DMS 273 (cell line): ENCODE data around the gene NMRAL1.

Experiments
- DNase-seq: peaks from one replicate; lab custom pipeline; 2025; ENCODE audit not compliant: unreplicated experiment; lab: John Stamatoyannopoulos, UW

The NMRAL1 gene

GRCh38 chr16:4467916-4468315 lies 6.5 kb downstream of the NMRAL1 start:
- no peak for DNase-seq

- no peak for DNase-seq
Observed at GRCh38 chr16:4465977-4466779, 8.2 kb downstream of the NMRAL1 start.

- DNase-seq: no peak
Observed at GRCh38 chr16:4463522-4464163, 10.8 kb downstream of the NMRAL1 start.

- DNase-seq: peak; percentile 74
Observed at GRCh38 chr16:4461250-4462085, 13.0 kb downstream of the NMRAL1 start.

- peak; percentile 76 for DNase-seq
Observed at GRCh38 chr16:4460936-4461249, 13.5 kb downstream of the NMRAL1 start.

- DNase-seq: no peak
Observed at GRCh38 chr16:4455951-4456350, 18.5 kb downstream of the NMRAL1 start.

GRCh38 chr16:4455081-4455480 lies 19.3 kb downstream of the NMRAL1 start:
- no peak for DNase-seq

- no peak for DNase-seq
Observed at GRCh38 chr16:4454623-4455022, 19.8 kb downstream of the NMRAL1 start.

GRCh38 chr16:4452674-4453073 lies 21.8 kb downstream of the NMRAL1 start:
- DNase-seq: no peak

- peak; percentile 45 for DNase-seq
Observed at GRCh38 chr16:4450931-4451519, 23.4 kb downstream of the NMRAL1 start.

GRCh38 chr16:4450430-4450829 lies 24.0 kb downstream of the NMRAL1 start:
- no peak for DNase-seq

- DNase-seq: no peak
Observed at GRCh38 chr16:4443986-4444385, 30.4 kb downstream of the NMRAL1 start.

GRCh38 chr16:4443271-4443670 lies 31.2 kb downstream of the NMRAL1 start:
- DNase-seq: no peak

- no peak for DNase-seq
Observed at GRCh38 chr16:4442371-4442770, 32.1 kb downstream of the NMRAL1 start.

GRCh38 chr16:4437366-4437765 lies 37.1 kb downstream of the NMRAL1 start:
- DNase-seq: no peak

GRCh38 chr16:4435337-4436067 lies 38.9 kb downstream of the NMRAL1 start:
- DNase-seq: no peak

- DNase-seq: no peak
Observed at GRCh38 chr16:4433914-4434787, 40.3 kb downstream of the NMRAL1 start.

GRCh38 chr16:4433228-4433627 lies 41.2 kb downstream of the NMRAL1 start:
- DNase-seq: no peak

- DNase-seq: no peak
Observed at GRCh38 chr16:4431023-4431422, 43.4 kb downstream of the NMRAL1 start.

GRCh38 chr16:4428500-4428899 lies 45.9 kb downstream of the NMRAL1 start:
- no peak for DNase-seq
